Omental fat pad (tissue), 4 donors: ENCODE measurements around the gene ADGRB2. TPM values are rescaled to one million over a fixed set of nuclear protein-coding genes. Genes with fewer than 3 reads are reported as not detected.

Experiments used
- ATAC-seq: fragments of 150-250 bp; one replicate; pipeline ENCODE4 v1.9.1; 2016; ENCODE audit warnings: mild to moderate bottlenecking, moderate library complexity; ENCODE audit not compliant: low FRiP score
- DNase-seq: peaks from one replicate; pipeline ENCODE4 v3.0.0-alpha.2; 2019; ENCODE audit warnings: low spot score
- total RNA-seq, 4 donors: library from RNA; depleted of rRNA; stranded (reverse); fragments of >200 nt; gene quantifications; one replicate each; pipeline ENCODE4 v1.1.0, GENCODE V29; 2016
- TF ChIP-seq, protein P1 (sequence below), 3 donors: fragments of 450-650 bp; IDR thresholded peaks; one replicate each; pipeline ENCODE4 v1.5.1; 2016 to 2017; ENCODE audit warnings: antibody characterized with exemption in 3 of 3, mild to moderate bottlenecking in 3 of 3, moderate library complexity in 2 of 3

ADGRB2 gene
- total RNA-seq, 4 donors from 2014 or later = 0.79 to 7.5 (median 3.3) TPM

DNA sequence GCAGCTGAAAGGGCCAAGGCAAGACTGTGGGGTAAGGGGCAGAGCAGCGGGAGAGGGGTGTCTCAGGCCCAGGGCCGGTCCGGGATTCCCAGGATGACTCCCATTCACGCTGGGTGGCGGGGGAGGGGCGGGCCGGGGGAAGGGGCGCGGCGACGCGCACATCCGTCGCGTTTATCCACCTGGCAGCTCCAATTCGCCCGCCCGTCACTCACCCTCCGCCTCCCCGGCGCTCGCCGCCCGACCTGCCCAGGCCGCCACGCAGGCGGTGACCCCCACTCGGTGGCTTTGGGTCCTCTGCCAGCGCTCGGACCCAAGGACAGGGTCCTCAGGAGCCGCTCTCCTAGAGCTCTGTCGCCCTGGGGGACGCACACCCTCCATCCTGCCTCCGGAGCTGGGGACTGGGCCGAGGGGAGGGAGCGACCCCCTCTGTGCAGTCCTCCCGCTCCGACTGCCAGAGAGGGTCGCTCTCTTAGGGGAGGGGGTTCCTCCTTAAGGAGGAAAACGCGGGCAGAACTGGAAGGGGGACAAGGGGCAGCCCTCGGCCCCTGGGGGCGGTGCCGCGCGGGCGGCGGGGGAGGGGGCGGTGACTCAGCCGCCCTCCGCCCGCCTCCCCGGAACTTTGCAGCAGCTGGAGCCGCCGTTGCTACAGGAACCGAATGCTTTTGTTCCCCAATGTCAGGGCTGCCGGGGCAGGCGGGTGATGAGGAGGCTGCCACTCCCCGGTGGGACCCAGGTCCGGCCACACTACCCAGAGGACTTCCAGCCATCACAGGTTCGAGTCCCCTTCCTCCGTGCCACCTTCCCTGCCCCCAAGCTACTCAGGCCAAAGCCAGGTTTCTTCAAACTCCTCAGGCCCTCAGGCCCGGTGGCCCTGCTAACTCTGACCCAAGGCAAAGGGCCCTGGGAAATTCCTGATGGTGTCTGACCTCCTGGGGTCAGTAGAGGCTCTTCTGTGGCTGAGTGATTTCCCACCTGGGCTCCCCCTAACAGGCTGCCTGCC is 3.4 kb downstream of the ADGRB2 start:
- peak; percentile 44 for ATAC-seq
- DNase-seq = no peak
- TF ChIP-seq, protein P1, sequence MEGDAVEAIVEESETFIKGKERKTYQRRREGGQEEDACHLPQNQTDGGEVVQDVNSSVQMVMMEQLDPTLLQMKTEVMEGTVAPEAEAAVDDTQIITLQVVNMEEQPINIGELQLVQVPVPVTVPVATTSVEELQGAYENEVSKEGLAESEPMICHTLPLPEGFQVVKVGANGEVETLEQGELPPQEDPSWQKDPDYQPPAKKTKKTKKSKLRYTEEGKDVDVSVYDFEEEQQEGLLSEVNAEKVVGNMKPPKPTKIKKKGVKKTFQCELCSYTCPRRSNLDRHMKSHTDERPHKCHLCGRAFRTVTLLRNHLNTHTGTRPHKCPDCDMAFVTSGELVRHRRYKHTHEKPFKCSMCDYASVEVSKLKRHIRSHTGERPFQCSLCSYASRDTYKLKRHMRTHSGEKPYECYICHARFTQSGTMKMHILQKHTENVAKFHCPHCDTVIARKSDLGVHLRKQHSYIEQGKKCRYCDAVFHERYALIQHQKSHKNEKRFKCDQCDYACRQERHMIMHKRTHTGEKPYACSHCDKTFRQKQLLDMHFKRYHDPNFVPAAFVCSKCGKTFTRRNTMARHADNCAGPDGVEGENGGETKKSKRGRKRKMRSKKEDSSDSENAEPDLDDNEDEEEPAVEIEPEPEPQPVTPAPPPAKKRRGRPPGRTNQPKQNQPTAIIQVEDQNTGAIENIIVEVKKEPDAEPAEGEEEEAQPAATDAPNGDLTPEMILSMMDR (IDR thresholded peaks at IDR 0.05) = no peak

DNA sequence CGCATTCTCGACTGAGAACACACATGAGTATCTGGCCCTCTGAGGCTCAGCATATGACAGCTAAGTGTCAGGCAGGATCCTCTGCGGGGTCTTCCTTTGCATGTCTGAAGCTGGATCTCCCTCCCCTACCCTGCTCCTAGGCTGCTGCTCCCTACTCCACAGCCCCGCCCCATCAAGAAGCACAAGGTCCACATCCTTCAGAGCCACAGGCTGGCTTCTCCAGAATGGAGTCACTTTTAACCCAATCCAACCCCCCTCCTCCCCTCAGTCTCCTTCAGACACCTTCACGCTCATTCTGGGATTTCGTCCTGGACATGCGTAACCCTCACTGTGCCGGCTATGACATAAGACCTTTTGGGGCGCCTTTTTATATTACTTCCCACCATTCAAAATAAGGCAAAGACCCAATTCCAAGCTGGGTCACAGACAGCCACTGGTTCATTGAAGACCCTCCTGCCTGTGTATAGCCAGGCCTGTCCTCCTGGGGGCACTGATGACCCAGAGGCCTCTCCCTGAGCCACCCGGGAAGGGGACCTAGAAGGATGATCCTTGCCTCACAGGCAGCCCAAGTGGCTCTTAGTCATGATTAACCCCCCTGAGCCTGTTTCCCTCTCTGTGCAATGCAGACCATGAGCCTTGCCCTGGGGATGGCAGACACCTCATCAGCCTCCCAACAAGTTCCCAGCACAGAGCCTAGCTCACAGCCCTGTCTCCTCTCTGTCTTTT is 4.7 kb downstream of the ADGRB2 start:
- DNase-seq (no peak), ATAC-seq (no peak)
- TF ChIP-seq, protein P1 (IDR thresholded peaks at IDR 0.05) = no peak

DNA sequence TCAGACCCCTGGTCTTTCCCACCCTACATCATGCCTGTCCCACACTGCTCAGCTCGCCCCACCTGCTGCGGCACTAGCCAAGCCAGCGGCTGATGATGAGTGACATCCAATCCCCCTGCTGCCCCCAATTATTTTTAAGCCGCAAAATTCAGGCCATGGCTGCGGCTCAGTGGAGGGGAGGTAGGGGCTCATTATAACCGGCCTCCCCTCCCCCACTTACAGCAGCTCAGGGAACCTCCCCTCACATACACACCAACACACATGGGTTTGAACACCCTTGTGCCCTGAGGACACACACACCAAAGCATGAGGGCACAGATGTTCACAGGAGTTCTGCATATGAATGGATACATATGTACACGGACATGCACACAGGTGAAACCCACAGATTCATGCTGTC is 5.3 kb downstream of the ADGRB2 start:
- DNase-seq (no peak), ATAC-seq (no peak)
- TF ChIP-seq, protein P1 (IDR thresholded peaks at IDR 0.05) = no peak

DNA sequence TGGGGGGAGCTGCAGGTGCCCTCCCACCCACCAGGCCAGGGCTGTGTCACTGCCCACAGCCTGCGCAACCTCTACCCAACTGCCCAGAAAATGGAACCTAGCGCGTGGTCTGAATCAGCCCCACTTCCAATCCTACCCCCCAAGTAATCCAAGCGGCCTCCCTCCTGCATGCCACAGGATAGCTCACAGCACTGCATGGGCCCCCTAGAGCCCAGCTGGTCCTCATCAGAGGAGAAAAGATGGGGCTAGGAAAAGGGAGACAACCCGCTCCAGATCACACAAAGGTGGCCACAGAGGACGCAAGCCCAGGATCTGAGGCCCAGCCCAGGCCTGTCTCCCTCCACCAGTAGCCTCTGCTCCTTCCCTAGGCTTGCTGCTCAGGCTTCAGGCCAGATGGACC is 6.2 kb downstream of the ADGRB2 start:
- ATAC-seq = no peak
- DNase-seq = no peak
- TF ChIP-seq, protein P1 (IDR thresholded peaks at IDR 0.05) = no peak

DNA sequence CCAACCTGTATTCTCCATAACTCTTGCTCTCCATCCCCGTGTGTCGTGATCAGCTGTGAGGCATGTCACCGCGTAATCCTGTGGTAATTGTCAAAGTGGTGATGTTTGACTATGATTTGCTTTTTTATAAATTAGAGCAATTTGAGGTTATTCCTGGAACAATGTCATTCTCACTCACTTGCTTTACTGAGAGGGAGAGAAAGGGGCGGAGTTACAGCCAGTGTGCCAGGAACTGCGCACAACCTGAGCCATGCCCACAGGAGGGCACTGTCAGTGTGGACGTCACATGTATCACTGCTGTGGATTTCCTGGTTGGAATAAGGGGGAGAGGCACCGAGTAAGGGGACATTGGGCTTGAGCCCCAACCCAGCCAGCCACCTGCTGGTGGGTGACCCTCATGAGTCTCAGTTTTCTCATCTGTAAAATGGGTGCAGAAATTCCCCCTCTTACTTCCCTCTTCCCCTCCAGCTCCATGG is 6.9 kb downstream of the ADGRB2 start:
- TF ChIP-seq, protein P1 (IDR thresholded peaks at IDR 0.05) = no peak
- DNase-seq (no peak), ATAC-seq (no peak)

DNA sequence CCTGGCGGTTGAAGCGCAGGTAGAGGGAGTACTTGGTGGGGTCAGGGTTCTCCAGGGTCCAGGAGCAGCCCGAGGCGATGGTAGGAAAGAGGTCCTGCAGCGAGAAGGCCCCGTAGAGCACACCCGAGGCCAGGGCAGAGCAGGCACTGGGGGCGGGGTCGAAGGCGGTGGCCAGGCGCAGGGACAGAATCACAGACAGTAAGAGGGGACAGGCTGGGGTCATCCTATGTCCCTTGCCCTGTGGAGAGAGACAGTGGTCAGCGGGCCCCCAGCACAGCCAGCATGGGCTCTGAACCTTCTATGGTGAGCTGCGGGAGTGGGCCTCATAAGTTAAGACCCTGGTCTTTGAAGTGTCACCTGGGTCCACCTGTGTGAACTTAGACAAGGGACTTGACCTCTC is 7.6 kb downstream of the ADGRB2 start:
- no peak for DNase-seq
- no peak for ATAC-seq
- TF ChIP-seq, protein P1 (IDR thresholded peaks at IDR 0.05) = no peak
